ENCODE results near the gene TMOD1.

DNA sequence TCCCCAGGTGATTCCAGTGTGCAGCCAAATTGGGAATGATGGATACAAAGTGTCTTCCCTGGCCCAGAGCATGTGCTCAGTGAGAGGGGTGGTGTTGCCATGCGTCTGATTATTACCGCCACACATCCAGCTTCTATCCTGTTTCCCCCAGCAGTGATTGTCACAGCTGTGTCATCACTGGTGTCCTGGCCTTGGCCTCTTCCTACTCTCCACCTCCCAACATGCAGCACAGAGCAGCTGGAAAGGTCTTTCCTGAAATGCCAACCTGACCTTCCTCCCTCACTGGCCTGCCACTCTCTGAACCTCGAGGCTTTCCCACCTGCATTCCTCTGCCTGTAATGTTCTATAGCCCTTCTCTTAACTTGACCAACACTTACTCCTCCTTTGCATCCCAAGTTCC, 60.0 kb downstream of the TMOD1 start:
- TF ChIP-seq, protein P1, sequence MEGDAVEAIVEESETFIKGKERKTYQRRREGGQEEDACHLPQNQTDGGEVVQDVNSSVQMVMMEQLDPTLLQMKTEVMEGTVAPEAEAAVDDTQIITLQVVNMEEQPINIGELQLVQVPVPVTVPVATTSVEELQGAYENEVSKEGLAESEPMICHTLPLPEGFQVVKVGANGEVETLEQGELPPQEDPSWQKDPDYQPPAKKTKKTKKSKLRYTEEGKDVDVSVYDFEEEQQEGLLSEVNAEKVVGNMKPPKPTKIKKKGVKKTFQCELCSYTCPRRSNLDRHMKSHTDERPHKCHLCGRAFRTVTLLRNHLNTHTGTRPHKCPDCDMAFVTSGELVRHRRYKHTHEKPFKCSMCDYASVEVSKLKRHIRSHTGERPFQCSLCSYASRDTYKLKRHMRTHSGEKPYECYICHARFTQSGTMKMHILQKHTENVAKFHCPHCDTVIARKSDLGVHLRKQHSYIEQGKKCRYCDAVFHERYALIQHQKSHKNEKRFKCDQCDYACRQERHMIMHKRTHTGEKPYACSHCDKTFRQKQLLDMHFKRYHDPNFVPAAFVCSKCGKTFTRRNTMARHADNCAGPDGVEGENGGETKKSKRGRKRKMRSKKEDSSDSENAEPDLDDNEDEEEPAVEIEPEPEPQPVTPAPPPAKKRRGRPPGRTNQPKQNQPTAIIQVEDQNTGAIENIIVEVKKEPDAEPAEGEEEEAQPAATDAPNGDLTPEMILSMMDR (IDR thresholded peaks at IDR 0.05; ENCODE audit: low read depth, low read length, poor library complexity, severe bottlenecking), result no peak
- no peak for TF ChIP-seq EZH2phosphoT487 (IDR thresholded peaks at IDR 0.05; ENCODE audit: borderline replicate concordance, low read length)

Data from DOHH2 (cell line).